T-helper 1 cell treated with Interleukin-12 subunit alpha and Interleukin-12 subunit beta and Interleukin-4 antibody, amounts not matched to agents 30 ng/mL and 1 ng/mL, for 36 hours (primary cell): ENCODE measurements around the gene PRR35. TPM values are rescaled to one million over a fixed set of nuclear protein-coding genes. Genes with fewer than 3 reads are reported as not detected.
"Not testable (repeated sequence)": the region's sequence is repeated elsewhere in the genome, so short reads cannot be mapped to it uniquely, and the experiment has no call there.

Source experiments
- intact Hi-C: fragments of 100-400 bp; cut with micrococcal nuclease; formaldehyde crosslinking; loops from one replicate; pipeline ENCODE4 v1.15.1; 2024
- total RNA-seq: library from RNA; stranded (reverse); gene quantifications from 2 replicates; pipeline ENCODE4 v1.2.3, GENCODE V29; 2022

Gene PRR35
- total RNA-seq, 1 donor from 2014 or later = not detected

DNA sequence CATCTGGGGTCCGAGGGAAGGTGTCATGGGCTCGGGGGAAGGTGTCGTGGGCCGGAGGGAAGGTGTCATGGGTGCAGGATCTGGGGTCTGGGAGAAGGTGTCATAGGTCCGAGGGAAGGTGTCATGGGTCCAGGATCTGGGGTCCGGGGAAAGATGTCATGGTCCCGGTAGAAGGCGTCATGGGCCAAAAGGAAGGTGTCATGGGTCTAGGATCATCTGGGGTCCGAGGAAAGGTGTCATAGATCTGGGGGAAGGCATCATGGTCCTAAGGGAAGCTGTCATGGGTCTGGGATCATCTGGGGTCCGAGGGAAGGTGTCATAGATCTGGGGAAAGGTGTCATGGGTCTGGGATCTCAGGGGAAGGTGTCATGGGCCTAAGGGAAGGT, 30.6 kb downstream of the PRR35 start:
- intact Hi-C loops = no loop called here

DNA sequence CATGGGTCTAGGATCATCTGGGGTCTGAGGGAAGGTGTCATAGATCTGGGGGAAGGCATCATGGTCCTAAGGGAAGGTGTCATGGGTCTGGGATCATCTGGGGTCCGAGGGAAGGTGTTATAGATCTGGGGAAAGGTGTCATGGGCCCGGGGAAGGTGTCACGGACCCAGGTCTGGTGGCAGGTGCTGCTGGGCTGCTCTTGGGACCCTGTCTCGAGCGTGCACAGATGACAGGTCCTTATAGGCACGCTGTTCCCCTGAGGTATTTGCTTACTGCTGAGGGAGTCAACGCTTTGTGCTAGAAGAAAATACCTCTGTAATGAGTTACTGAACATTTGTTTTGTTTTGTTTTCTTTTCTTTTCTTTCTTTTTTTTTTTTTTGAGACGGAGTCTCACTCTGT, 31.0 kb downstream of the PRR35 start:
- intact Hi-C loops = no loop called here

DNA sequence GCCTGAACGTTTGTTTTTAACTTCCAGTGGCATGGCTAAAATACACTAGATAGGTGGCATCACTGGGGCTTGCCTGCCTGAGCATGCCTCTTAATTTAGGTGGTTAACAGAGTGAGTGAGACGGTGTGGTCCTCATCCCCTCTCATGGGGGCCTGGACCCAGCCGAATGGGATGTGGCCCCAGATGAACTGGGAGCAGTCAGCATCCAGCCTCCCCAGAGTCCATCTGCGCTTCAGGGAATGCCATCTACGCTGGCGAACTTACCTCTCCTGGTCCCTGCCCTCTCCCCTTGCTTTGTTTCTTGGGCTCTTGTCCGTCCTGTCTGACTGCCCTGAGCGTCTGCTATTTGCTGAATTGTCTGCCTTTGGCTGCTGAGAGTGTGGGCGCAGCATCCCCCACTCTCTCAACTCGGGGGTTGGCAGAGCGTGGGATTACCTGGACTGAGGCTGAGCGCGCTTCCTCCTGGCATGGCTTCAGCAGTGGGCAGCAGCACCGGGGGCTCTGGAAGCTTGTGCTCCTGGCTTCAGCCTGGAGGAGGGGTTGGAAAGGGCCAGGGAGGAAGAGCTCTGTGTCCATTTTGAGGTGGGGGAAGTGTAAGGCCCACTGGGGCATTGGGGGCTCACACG, 31.8 kb downstream of the PRR35 start:
- intact Hi-C loops = no loop called here

DNA sequence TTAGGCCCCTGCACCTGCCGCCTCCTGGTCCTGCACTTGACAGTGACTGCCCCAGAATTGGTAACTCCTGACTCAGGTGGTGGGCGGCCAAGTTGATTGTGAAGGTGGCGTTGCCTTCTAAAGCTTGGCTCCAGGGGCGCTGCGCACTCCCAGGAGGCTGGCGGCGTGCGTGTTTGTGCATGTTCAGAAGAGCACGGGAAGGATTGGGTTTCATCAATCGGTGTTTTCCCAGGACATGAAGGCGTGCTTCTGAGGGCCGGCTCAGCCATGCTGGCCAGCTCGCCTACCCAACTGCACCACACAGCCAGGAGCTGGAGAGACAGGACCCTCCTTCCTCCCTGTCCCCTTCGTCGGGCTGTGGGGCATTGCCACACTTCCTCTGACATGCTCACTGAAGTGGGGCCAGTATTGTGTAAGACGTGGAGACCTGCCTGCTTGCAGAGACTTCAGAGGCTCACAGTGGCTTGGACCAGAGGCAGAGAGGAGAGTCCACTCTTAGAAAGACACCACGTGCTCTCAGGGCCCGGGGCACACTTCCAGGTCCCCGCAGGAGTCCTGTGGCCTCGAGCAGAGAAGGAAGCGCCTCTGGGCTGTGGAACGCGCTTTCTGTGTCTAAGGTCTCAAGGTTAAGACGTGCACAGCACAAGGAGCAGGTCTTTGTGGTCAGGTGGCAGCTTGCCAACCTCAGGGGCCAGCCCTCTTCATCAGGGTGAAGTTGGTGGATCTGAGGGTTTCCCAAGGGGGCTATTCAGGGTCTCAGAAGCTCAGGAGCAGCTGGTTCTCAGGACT, 32.5 kb downstream of the PRR35 start:
- intact Hi-C loops = no loop called here

DNA sequence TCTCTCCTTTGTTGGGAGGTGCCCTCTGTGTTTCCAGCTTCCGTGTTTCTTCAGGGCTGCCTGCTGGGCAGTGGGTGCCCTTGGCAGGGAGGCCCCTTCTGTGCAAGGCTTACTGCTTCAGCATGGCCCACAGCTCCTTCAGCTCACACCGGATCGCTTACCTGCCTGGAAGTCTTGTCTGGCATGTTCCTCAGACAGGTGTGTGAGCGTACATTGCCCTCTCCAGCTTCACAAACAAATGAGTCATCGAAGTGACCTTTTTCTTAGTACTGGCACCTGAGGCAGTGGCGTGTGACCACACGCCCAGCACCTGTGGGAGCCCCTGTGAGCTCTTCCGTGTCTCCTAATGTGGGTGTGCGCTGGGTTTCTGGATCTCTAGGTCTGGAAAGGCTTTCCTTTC, 33.2 kb downstream of the PRR35 start:
- intact Hi-C loops = no loop called here

DNA sequence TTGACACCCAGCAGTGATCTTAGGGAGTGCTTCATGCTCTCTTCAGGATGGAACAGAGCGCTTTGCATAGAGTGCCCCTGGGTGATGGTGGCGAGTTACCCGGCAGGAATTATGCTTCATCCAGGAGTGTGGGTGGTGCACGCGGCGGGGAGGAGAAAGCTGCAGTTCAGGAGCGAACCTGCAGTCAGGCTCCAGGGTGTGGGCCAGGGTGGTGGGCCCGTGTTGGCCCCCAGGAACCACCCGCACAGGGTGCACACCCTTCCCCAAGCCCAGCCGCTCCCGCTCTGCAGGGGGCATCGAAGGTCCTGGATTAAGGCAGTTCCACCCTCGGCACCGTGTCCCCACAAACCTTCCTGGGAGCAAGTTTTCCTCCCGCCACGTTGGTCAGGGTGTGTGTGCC, 33.6 kb downstream of the PRR35 start:
- intact Hi-C loops = no loop called here

- intact Hi-C loops = no loop called here
Observed at GRCh38 chr16:595094-595528, 34.9 kb downstream of the PRR35 start.

- intact Hi-C loops = no loop called here
Observed at GRCh38 chr16:595942-596735, 35.9 kb downstream of the PRR35 start.

GRCh38 chr16:596736-597060, 36.5 kb downstream of the PRR35 start:
- intact Hi-C loops = no loop called here

DNA sequence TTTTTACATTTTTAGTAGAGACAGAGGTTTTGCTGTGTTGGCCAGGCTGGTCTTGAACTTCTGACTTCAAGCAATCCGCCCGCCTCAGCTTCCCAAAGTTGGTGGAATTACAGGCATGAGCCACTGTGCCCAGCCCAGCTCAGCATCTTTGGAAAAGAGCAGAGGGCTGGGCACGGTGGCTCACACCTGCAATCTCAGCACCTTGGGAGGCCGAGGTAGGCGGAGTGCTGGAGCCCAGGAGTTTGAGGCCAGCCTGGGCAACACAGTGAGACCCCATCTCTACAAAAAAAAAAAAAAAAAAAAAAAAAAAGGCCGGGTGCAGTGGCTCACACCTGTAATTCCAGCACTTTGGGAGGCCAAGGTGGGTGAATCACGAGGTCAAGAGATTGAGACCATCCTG, 37.5 kb downstream of the PRR35 start:
- intact Hi-C loops = not testable (repeated sequence)

GRCh38 chr16:598823-599739, 38.9 kb downstream of the PRR35 start:
- intact Hi-C loops = no loop called here

DNA sequence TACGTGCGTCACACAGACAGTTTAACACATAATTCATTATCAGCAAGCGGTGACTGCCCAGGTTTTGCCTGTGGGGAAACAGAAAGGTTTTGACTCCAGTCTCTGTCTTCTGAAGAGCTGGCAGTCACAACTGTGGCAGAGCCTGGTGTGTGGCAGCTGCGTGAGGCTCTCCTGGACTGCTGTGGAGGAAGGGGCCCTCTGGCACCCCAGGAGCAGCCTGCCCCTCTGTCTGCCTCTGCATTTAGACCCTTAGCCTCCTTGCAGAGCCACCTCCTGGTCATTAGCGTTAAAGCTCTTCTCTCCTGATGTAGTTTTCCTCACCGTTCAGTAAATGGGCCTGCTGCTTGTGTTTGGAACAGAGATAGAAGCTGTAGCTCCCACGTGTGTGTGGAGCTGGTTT, 40.6 kb downstream of the PRR35 start:
- intact Hi-C loops = no loop called here

GRCh38 chr16:603933-604332, 43.7 kb downstream of the PRR35 start:
- intact Hi-C loops = no loop called here

DNA sequence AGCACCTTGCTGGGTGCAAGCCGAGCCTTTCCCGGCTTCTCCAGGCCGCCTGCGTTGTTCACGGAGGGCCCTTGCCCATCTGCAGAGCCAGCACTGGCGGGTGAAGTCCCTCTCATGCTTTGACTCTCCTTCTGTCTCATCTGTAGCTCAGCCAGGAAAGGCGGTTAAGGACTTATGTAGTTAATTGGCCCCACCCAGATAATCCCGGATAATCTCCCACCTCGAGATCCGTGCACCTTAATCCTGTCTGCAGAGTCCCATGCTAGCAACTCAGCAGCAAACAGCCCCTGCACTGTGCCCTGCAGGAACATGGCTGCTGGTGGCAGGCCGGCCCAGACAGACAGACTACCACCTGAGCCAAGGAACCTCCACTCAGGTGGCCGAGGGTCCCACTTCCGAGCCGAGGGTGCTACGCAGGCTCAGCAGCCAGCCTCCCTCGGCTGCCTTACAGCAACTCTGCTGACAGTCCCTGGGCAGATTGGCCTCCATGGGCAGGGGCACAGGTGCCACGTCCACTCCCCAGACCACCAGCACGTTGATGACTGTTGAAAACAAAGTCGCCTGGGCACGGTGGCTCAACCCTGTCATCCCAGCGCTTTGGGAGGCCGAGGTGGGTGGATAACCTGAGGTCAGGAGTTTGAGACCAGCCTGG, 46.6 kb downstream of the PRR35 start:
- intact Hi-C loops = no loop called here

GRCh38 chr16:608019-608418, 47.8 kb downstream of the PRR35 start:
- intact Hi-C loops = no loop called here

GRCh38 chr16:609316-609715, 49.1 kb downstream of the PRR35 start:
- intact Hi-C loops = no loop called here

- intact Hi-C loops = loop anchor here (2.0 kb wide), 1 partner anchor 31 kb away; no protein-coding TSS in a partner anchor
Observed at GRCh38 chr16:609984-610383, 49.8 kb downstream of the PRR35 start.

DNA sequence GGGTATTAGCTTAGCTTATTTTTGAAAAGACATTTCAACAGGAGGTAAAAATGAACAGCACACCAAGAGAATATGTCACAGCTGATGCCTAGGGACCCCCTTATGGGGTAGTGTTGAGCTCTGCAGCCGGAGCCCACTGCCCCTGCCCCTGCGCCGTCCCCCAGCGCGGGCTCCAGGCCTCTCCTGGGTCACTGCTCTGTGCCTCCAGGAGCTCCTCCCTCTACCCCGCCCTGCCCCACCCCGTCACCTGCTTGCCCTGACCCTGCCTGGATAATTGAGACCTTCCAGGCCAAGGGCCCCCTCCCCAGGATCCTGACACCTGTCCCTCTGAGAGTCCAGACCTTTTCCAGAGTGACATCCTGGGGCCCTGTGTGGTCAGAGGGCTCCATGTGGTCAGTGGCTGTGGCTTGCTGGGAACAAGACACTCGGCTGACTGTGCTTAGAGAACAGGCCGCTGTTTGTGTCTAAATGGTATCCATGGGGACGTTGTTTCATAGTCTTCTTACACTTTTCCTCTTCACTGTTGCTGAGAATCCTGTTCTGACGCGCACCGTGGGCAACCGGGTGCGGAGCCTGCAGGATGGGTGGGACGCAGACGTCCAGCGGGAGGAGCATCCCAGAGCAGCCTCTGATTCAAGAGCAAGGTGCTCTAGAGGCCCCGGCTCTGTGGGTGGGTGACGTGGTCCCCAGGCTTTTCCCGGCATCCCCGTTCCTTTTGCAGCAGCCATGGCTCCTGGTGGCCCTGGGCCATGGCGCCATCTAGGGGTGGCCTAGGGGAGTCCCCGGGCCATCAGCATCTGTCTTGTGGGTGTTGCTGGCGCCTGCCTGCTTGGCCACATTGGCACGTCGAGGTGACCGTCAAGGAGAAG, 50.6 kb downstream of the PRR35 start:
- intact Hi-C loops = loop anchor here (2.0 kb wide), 1 partner anchor 32 kb away; no protein-coding TSS in a partner anchor

- intact Hi-C loops = no loop called here
Observed at GRCh38 chr16:615122-615521, 54.9 kb downstream of the PRR35 start.
